SU-DHL-6 (cell line): ENCODE data around the gene ATCAY.
"Not testable (repeated sequence)": the region's sequence is repeated elsewhere in the genome, so short reads cannot be mapped to it uniquely, and the experiment has no call there.

Experiments
- H2AFZ ChIP-seq: fragments of 200-600 bp; sonication (generic); 2 replicates; pipeline ENCODE4 v1.6.1; 2014; ENCODE audit warnings: low read depth, mild to moderate bottlenecking, moderate library complexity, mixed read lengths, antibody characterized with exemption, low read length; ENCODE audit not compliant: severe bottlenecking
- H3F3A ChIP-seq: fragments of 200-600 bp; shearing (Covaris generic); 2 replicates; pipeline ENCODE4 v1.6.0; 2016; ENCODE audit warnings: antibody characterized with exemption, mild to moderate bottlenecking; ENCODE audit not compliant: insufficient read depth
- H3K27ac ChIP-seq: fragments of 200-600 bp; sonication (generic); 2 replicates; pipeline ENCODE4 v1.5.1; 2016; ENCODE audit warnings: low read depth, mild to moderate bottlenecking, low read length, moderate library complexity, mixed read lengths
- H3K27me3 ChIP-seq: fragments of 200-600 bp; sonication (generic), shearing (Covaris generic); 2 replicates; pipeline ENCODE4 v1.6.0; 2014; ENCODE audit warnings: mild to moderate bottlenecking, low read length
- H3K36me3 ChIP-seq: fragments of 200-600 bp; sonication (generic); 2 replicates; pipeline ENCODE4 v1.6.1; 2014; ENCODE audit warnings: mild to moderate bottlenecking, low read length, mixed read lengths
- H3K4me2 ChIP-seq: fragments of 300-600, 200-600 bp; shearing (Covaris generic), sonication (generic); 2 replicates; pipeline ENCODE4 v1.6.0; 2014; ENCODE audit warnings: low read length, low read depth, mild to moderate bottlenecking; ENCODE audit not compliant: poor library complexity, severe bottlenecking
- H3K4me3 ChIP-seq: fragments of 200-600 bp; sonication (generic); 2 replicates; pipeline ENCODE4 v1.5.1; 2014; ENCODE audit warnings: antibody characterized with exemption, low read length, mild to moderate bottlenecking, mixed read lengths; ENCODE audit not compliant: insufficient read depth, poor library complexity, severe bottlenecking
- H3K79me2 ChIP-seq: fragments of 200-600 bp; sonication (generic); 2 replicates; pipeline ENCODE4 v1.6.1; 2014; ENCODE audit warnings: mild to moderate bottlenecking, low read length, moderate library complexity; ENCODE audit not compliant: insufficient read depth
- H3K9ac ChIP-seq: fragments of 200-600 bp; sonication (generic); 2 replicates; pipeline ENCODE4 v1.7.0; 2014; ENCODE audit warnings: mild to moderate bottlenecking, low read length
- H3K9me2 ChIP-seq: fragments of 200-600 bp; sonication (generic); replicated peaks from 2 replicates; pipeline ENCODE4 v1.6.1; 2014; ENCODE audit warnings: low read length; ENCODE audit not compliant: insufficient read depth
- H3K9me3 ChIP-seq: fragments of 200-600 bp; sonication (generic); 2 replicates; pipeline ENCODE4 v1.6.1; 2014; ENCODE audit warnings: low read length, mixed read lengths; ENCODE audit not compliant: insufficient read depth
- H4K20me1 ChIP-seq: fragments of 200-600 bp; sonication (generic); 2 replicates; pipeline ENCODE4 v1.6.1; 2014; ENCODE audit warnings: low read depth, mild to moderate bottlenecking, antibody characterized with exemption, low read length, moderate library complexity, mixed read lengths
- CTCF ChIP-seq: fragments of 200-600 bp; sonication (generic); IDR thresholded peaks from one replicate; pipeline ENCODE4 v1.5.1; 2017; ENCODE audit warnings: antibody characterized with exemption, mild to moderate bottlenecking, low read length, moderate library complexity; ENCODE audit not compliant: insufficient read depth, poor library complexity, severe bottlenecking
- EZH2phosphoT487 ChIP-seq: fragments of 200-600 bp; sonication (generic), shearing (Covaris generic); conservative IDR thresholded peaks from 2 replicates; pipeline ENCODE4 v1.6.1; 2018; ENCODE audit warnings: mild to moderate bottlenecking, antibody characterized with exemption, low read length, moderate library complexity, mixed read lengths

ATCAY gene

DNA sequence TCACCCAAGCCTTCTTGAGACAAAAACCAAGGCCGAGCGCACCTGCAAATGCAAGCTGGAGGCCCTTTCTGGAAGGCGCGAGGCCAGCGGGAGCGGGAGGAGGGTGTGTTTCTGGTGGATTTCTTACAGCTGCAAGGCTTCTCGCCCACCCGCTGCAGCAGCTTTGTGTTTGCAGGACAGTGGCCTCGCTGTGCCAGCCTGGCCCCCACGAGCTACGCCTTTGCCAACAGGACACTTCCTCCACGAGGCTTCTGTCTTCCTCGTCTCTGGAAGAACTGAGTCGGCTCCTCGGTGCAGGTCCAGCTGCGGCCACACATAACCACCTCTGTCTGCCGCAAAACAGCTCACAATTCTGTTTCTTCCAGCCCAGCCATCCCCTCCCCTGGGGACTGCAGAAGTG is 10.1 kb downstream of the ATCAY start:
- H3K4me2 ChIP-seq: no peak overlapping the region

DNA sequence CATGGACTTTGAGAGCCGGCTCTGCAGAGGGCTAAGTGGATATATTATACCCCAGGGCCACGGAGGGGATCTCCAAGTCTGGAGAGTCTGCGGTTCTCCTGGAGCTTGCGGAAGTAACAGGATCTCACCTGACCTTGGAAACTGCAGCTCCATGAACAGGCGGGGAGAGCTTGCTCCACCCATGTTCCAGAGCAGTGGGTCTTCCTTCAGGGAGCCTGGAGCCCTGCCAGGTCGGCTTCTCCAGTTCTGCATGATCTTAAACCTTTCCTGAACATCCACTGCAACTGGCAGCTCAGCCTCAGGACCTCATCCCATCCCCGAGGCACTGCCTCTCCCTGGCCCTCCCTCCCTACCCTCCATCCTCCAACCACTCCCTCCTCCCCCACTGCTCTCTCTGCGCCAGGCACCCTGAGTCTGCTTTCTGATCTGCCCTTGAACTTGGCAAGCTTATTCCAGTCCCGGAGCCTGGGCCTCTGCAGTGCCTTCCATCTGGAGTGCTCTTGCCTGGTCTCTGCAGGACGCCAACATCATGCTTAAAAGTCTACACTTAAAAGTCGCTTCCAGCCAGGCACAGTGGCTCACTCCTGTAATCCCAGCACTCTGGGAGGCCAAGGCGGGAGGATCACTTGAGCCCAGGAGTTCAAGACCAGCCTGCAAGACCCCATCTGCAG is 13.2 kb downstream of the ATCAY start:
- Histone ChIP-seq H3K4me2 (no peak overlapping the region), H2AFZ (no peak overlapping the region), H3K9me3 (no peaks in the 10 kb centered on the region), H3K9ac (no peak overlapping the region), H3K27ac (no peak overlapping the region), H3K36me3 (no peaks in the 10 kb centered on the region), H4K20me1 (no peaks in the 10 kb centered on the region), H3K27me3 (no peaks in the 10 kb centered on the region), H3K9me2 (no peaks in the 10 kb centered on the region), H3K4me3 (no peak overlapping the region), H3F3A (no peaks in the 10 kb centered on the region), H3K79me2 (no peaks in the 10 kb centered on the region)
- TF ChIP-seq EZH2phosphoT487 (no peak), CTCF (no peak)

More for the DNA sequence above, 10.1 kb downstream of the ATCAY start:
- H3K27me3 ChIP-seq: no peaks in the 10 kb centered on the region
- H2AFZ ChIP-seq: no peak overlapping the region
- no peak for TF ChIP-seq CTCF
- no peak for TF ChIP-seq EZH2phosphoT487
- H3K9me3 ChIP-seq: no peaks in the 10 kb centered on the region
- H3K79me2 ChIP-seq: no peaks in the 10 kb centered on the region
- no peaks in the 10 kb centered on the region for H3F3A ChIP-seq
- H3K36me3 ChIP-seq: no peaks in the 10 kb centered on the region
- no peak overlapping the region for H3K9ac ChIP-seq
- no peak overlapping the region for H3K4me3 ChIP-seq
- H3K27ac ChIP-seq: no peak overlapping the region
- H4K20me1 ChIP-seq: no peaks in the 10 kb centered on the region
- no peaks in the 10 kb centered on the region for H3K9me2 ChIP-seq

DNA sequence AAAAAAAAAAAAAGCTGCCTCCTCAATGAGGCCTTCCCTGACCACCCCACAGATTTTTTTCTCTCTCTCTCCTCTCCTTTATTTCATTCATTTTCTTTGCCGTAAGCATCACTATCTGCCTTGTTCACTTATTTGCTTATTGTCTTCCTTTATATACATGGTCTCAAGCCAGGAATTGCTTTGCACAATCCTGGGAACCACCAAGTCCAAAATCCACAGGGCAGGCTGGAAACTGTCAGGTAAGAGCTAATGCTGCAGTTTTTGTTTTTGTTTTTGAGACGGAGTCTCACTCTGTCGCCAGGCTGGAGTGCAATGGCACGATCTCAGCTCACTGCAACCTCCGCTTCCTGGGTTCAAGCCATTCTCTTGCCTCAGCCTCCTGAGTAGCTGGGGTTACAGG is 14.5 kb downstream of the ATCAY start:
- not testable (repeated sequence) for H3K79me2 ChIP-seq, H3K4me3 ChIP-seq, H3K9me2 ChIP-seq, H3K27ac ChIP-seq, H3K36me3 ChIP-seq, H4K20me1 ChIP-seq, H2AFZ ChIP-seq, H3K27me3 ChIP-seq, H3F3A ChIP-seq, H3K9me3 ChIP-seq, H3K4me2 ChIP-seq, H3K9ac ChIP-seq

DNA sequence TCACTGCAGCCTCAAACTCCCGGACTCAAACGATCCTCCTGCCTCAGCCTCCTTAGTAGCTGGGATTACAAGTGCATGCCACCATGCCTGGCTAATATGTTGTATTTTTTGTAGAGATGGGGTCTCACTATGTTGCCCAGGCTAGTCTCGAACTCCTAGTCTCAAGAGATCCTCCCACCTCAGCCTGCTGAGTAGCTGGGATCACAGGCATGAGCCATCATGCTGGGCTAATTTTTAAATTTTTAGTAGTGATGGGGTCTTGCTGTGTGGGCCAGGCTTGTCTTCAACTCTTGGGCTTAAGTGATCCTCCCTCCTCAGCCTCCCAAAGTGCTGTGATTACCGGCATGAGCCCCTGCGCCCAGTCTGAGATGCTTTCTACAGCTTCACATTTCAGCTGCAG is 15.3 kb downstream of the ATCAY start:
- Histone ChIP-seq H3K36me3 (no peaks in the 10 kb centered on the region), H3K4me3 (no peak overlapping the region), H3K27ac (no peak overlapping the region), H3K9ac (no peak overlapping the region), H3K79me2 (no peaks in the 10 kb centered on the region), H3K9me2 (no peaks in the 10 kb centered on the region), H3K9me3 (no peaks in the 10 kb centered on the region), H4K20me1 (no peaks in the 10 kb centered on the region), H3K4me2 (no peak overlapping the region), H2AFZ (no peak overlapping the region), H3F3A (no peaks in the 10 kb centered on the region), H3K27me3 (no peaks in the 10 kb centered on the region)
- TF ChIP-seq EZH2phosphoT487: no peak
- TF ChIP-seq CTCF: no peak
